PFSK-1 (cell line): Measurements from ENCODE around the gene GABRR3.

ENCODE experiments used
- POLR2AphosphoS5 ChIP-seq: IDR thresholded peaks from 2 replicates; pipeline ENCODE4 v1.6.1; 2012; ENCODE audit warnings: low read depth, mild to moderate bottlenecking, control low read depth, low read length, moderate library complexity
- SIN3A ChIP-seq: IDR thresholded peaks from 2 replicates; pipeline ENCODE4 v1.6.1; 2012; ENCODE audit warnings: mild to moderate bottlenecking, low read length, moderate library complexity, borderline replicate concordance; ENCODE audit not compliant: insufficient read depth
- TAF1 ChIP-seq: IDR thresholded peaks from 2 replicates; pipeline ENCODE4 v1.6.1; 2012; ENCODE audit warnings: low read length, control low read depth, borderline replicate concordance; ENCODE audit not compliant: insufficient read depth

DNA sequence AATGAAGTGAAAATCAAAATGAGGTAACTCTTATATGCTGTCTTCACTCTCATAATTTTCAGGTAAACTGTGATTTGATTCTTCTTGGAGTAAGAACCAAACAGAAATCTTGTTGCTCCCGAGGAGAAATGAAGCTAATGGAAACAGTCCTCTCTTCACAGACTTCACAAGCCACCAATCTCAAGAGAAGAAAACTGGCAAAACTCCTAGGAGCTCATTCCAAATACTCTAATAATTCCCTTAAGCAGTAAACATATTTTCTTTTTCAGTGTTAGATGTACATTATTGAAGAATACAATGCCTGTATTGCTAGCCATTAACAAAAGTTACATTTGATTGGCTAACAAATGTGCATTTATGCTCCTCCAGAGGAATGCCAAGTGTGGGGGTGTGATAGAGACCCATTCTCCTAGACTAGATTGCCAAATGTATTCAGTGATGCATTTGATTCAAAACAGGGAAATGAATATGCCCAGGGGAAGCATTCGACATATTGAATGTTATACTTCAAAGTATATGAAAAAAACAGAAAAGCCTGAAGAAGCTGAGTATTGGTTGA is 51.1 kb downstream of the GABRR3 start:
- no peak for TF ChIP-seq POLR2AphosphoS5
- no peak for TF ChIP-seq TAF1
- TF ChIP-seq SIN3A, result no peak
